SK-N-SH treated with all-trans-retinoic acid at 6 μM for 48 hours (cell line): Measurements from ENCODE around the gene NGEF.

ENCODE experiments used
- ARNTL ChIP-seq: fragments of 450-650 bp; formaldehyde crosslinking; IDR thresholded peaks from 2 replicates; pipeline ENCODE4 v1.5.0; 2020; ENCODE audit warnings: low read depth, mild to moderate bottlenecking, moderate library complexity, borderline replicate concordance
- BACH2 ChIP-seq: fragments of 250-450 bp; sonication (Bioruptor Pico); IDR thresholded peaks from 2 replicates; pipeline ENCODE4 v1.9.0; 2021; ENCODE audit warnings: mild to moderate bottlenecking, borderline replicate concordance
- CSRNP3 ChIP-seq: fragments of 250-450 bp; sonication (Bioruptor Pico); IDR thresholded peaks from 2 replicates; pipeline ENCODE4 v1.5.1; 2021; ENCODE audit warnings: mild to moderate bottlenecking, moderate library complexity
- GLIS3 ChIP-seq: fragments of 250-450 bp; sonication (Bioruptor Pico); IDR thresholded peaks from 2 replicates; pipeline ENCODE4 v1.5.0; 2020; ENCODE audit warnings: mild to moderate bottlenecking, moderate library complexity
- PATZ1 ChIP-seq: fragments of 250-450 bp; sonication (Bioruptor Pico); IDR thresholded peaks from 2 replicates; pipeline ENCODE4 v1.8.0; 2020; ENCODE audit warnings: mild to moderate bottlenecking, moderate library complexity, borderline replicate concordance
- POU6F1 ChIP-seq: fragments of 250-450 bp; sonication (Bioruptor Pico); IDR thresholded peaks from 2 replicates; pipeline ENCODE4 v1.8.0; 2021; ENCODE audit warnings: low read depth, mild to moderate bottlenecking, moderate library complexity, borderline replicate concordance
- PPARA ChIP-seq: fragments of 250-450 bp; sonication (Bioruptor Pico); IDR thresholded peaks from 2 replicates; pipeline ENCODE4 v1.5.0; 2020; ENCODE audit warnings: mild to moderate bottlenecking, borderline replicate concordance
- RARB ChIP-seq: fragments of 250-450 bp; sonication (Bioruptor Pico); IDR thresholded peaks from 2 replicates; pipeline ENCODE4 v1.8.0; 2021; ENCODE audit warnings: mild to moderate bottlenecking, moderate library complexity
- SNAI2 ChIP-seq: fragments of 250-450 bp; sonication (Bioruptor Pico); IDR thresholded peaks from 2 replicates; pipeline ENCODE4 v1.5.0; 2020; ENCODE audit warnings: mild to moderate bottlenecking, moderate library complexity
- TCF4 ChIP-seq: fragments of 250-450 bp; sonication (Bioruptor Pico); IDR thresholded peaks from 2 replicates; pipeline ENCODE4 v1.8.0; 2021; ENCODE audit warnings: mild to moderate bottlenecking, moderate library complexity, borderline replicate concordance
- TSHZ2 ChIP-seq: fragments of 250-450 bp; sonication (Bioruptor Pico); IDR thresholded peaks from 2 replicates; pipeline ENCODE4 v1.5.0; 2020; ENCODE audit warnings: mild to moderate bottlenecking, moderate library complexity
- ZC3H10 ChIP-seq: fragments of 250-450 bp; sonication (Bioruptor Pico); IDR thresholded peaks from 2 replicates; pipeline ENCODE4 v1.5.1; 2021; ENCODE audit warnings: mild to moderate bottlenecking, moderate library complexity
- ZNF565 ChIP-seq: fragments of 450-650 bp; formaldehyde crosslinking; conservative IDR thresholded peaks from 2 replicates; pipeline ENCODE4 v1.5.0; 2020; ENCODE audit warnings: low read depth, mild to moderate bottlenecking, moderate library complexity
- ZNF8 ChIP-seq: fragments of 450-650 bp; formaldehyde crosslinking; IDR thresholded peaks from 2 replicates; pipeline ENCODE4 v1.5.0; 2020; ENCODE audit warnings: mild to moderate bottlenecking, moderate library complexity

- no peak for TF ChIP-seq TSHZ2
- TF ChIP-seq POU6F1 (CRISPR knock-in tag), result no peak
- no peak for TF ChIP-seq ZNF8
- TF ChIP-seq RARB (CRISPR knock-in tag), result no peak
- TF ChIP-seq ZNF565, result no peak
- TF ChIP-seq TCF4 (CRISPR knock-in tag), result no peak
- no peak for TF ChIP-seq GLIS3 (CRISPR knock-in tag)
- no peak for TF ChIP-seq CSRNP3 (CRISPR knock-in tag)
- TF ChIP-seq SNAI2 (CRISPR knock-in tag), result no peak
- no peak for TF ChIP-seq PATZ1 (CRISPR knock-in tag)
- no peak for TF ChIP-seq ZC3H10 (CRISPR knock-in tag)
- no peak for TF ChIP-seq PPARA
- TF ChIP-seq BACH2 (CRISPR knock-in tag), result no peak
- no peak for TF ChIP-seq ARNTL (CRISPR knock-in tag)
Observed at GRCh38 chr2:232913903-232914302, 99.2 kb downstream of the NGEF start.
